HG03558 (cell line): ENCODE results near the gene ZNF853.

Source experiments
- ATAC-seq: cut with Tn5 transposase; IDR thresholded peaks from one replicate; pipeline ENCODE4 v1.9.1; 2021; ENCODE audit warnings: moderate number of reproducible peaks; ENCODE audit not compliant: unreplicated experiment; ENCODE audit errors: extremely low read depth

The ZNF853 gene

GRCh38 chr7:6604458-6604857, 11.0 kb upstream of the ZNF853 start:
- ATAC-seq: no peak

GRCh38 chr7:6606866-6607583, 8.4 kb upstream of the ZNF853 start:
- ATAC-seq: no peak

GRCh38 chr7:6607651-6608051, 7.8 kb upstream of the ZNF853 start:
- no peak for ATAC-seq

- no peak for ATAC-seq
Measured at GRCh38 chr7:6608081-6608480, 7.3 kb upstream of the ZNF853 start.

- no peak for ATAC-seq
Measured at GRCh38 chr7:6608794-6609193, 6.6 kb upstream of the ZNF853 start.

- ATAC-seq: no peak
Measured at GRCh38 chr7:6612819-6613218, 2.6 kb upstream of the ZNF853 start.

- no peak for ATAC-seq
Measured at GRCh38 chr7:6613706-6614105, 1.7 kb upstream of the ZNF853 start.

- no peak for ATAC-seq
Measured at GRCh38 chr7:6615723-6616555, 529 bp downstream of the ZNF853 start.

- ATAC-seq: no peak
Measured at GRCh38 chr7:6616854-6617643, 1.6 kb downstream of the ZNF853 start.

GRCh38 chr7:6618621-6619020, 3.2 kb downstream of the ZNF853 start:
- ATAC-seq: no peak

GRCh38 chr7:6619961-6620360, 4.6 kb downstream of the ZNF853 start:
- ATAC-seq: no peak

GRCh38 chr7:6621195-6622133, 6.1 kb downstream of the ZNF853 start:
- no peak for ATAC-seq

- ATAC-seq: no peak
Measured at GRCh38 chr7:6622134-6622710, 6.8 kb downstream of the ZNF853 start.

- no peak for ATAC-seq
Measured at GRCh38 chr7:6623589-6624245, 8.3 kb downstream of the ZNF853 start.

- no peak for ATAC-seq
Measured at GRCh38 chr7:6624246-6624611, 8.8 kb downstream of the ZNF853 start.

- no peak for ATAC-seq
Measured at GRCh38 chr7:6628045-6628444, 12.6 kb downstream of the ZNF853 start.

- ATAC-seq: no peak
Measured at GRCh38 chr7:6630007-6630849, 14.8 kb downstream of the ZNF853 start.

- no peak for ATAC-seq
Measured at GRCh38 chr7:6631605-6632004, 16.2 kb downstream of the ZNF853 start.
